Measurements from ENCODE around the gene RAD51C. TPM values are rescaled to one million over a fixed set of nuclear protein-coding genes. Genes with fewer than 3 reads are reported as not detected.

The RAD51C gene
- total RNA-seq, 4 donors from 2014 or later: 7.1 to 18.3 (median 15.7) TPM

DNA sequence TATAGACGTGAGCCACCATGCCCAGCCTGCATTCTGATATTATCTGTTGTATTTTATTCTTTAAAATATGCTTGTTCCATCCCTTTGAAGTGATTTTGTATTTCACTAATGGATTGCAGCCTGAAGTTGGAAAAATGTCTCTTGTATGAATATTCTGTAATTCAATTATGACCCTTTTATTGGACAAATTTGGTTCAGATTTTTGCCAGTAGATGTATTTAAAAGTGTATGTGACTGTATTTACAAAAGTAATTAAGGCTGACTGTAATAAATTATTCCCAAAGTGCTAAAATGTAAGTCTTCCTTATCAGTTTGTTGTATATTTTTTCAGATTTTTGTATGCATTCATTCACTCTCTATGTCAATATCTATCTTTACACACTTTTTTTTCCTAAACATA is 87.0 kb downstream of the RAD51C start:
- TF ChIP-seq, protein P1, sequence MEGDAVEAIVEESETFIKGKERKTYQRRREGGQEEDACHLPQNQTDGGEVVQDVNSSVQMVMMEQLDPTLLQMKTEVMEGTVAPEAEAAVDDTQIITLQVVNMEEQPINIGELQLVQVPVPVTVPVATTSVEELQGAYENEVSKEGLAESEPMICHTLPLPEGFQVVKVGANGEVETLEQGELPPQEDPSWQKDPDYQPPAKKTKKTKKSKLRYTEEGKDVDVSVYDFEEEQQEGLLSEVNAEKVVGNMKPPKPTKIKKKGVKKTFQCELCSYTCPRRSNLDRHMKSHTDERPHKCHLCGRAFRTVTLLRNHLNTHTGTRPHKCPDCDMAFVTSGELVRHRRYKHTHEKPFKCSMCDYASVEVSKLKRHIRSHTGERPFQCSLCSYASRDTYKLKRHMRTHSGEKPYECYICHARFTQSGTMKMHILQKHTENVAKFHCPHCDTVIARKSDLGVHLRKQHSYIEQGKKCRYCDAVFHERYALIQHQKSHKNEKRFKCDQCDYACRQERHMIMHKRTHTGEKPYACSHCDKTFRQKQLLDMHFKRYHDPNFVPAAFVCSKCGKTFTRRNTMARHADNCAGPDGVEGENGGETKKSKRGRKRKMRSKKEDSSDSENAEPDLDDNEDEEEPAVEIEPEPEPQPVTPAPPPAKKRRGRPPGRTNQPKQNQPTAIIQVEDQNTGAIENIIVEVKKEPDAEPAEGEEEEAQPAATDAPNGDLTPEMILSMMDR (IDR thresholded peaks at IDR 0.05): no peak
- no peak for ATAC-seq (ENCODE audit: low FRiP score)
- no peak for DNase-seq (ENCODE audit: low spot score)

DNA sequence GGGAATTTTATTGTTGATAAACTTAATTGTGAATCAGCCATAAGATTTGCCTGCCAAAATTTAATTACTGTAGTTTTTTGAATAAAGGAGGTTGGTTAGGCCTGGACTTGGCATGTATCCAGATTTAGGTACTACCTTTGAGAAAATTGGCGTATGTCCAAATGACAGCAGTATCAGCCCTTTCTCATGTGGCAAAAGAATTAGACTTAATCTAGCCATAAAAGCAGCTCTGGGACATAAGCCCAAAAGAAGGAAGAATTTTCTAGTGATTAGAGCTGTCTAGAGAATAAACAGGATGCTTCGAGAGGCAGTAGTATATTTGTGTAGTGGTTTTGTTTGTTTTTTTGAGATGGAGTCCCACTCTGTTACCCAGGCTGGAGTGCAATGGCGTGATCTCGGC is 91.0 kb downstream of the RAD51C start:
- DNase-seq (ENCODE audit: low spot score): no peak
- TF ChIP-seq, protein P1 (IDR thresholded peaks at IDR 0.05): no peak
- no peak for ATAC-seq (ENCODE audit: low FRiP score)

DNA sequence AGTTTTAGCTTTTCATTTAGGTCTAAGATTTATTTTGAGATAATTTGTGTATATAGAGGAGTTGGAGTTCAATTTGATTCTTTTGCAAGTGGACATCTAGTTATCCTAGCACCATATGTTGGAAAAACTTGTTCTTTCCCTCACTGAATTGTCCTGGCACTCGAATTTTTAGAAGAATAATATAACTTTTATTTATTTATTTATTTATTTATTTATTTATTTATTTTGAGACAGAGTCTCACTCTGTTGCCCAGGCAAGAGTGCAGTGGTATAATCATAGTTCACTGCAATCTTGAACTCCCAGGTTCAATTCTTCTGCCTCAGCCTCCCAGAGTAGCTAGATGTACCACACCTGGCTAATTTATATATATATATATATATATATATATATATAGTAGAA is 92.7 kb downstream of the RAD51C start:
- no peak for ATAC-seq (ENCODE audit: low FRiP score)
- TF ChIP-seq, protein P1 (IDR thresholded peaks at IDR 0.05): no peak

More for the DNA sequence above, 92.7 kb downstream of the RAD51C start:
- DNase-seq (ENCODE audit: low spot score): no peak

Small RNAs within 50 kb of the gene (small RNA-seq; reads per million reads assigned to genes)
- gene AC011195.1 (not detected), gene AC025521.1 (not detected), gene RF00017 (not detected), gene RNU1-108P (not detected), gene RNU1-52P (not detected), gene RNU1-85P (not detected)

Other genes with a start within 250 kb of the RAD51C start
- gene HSF5, start 204.2 kb upstream of the RAD51C start, total RNA-seq: under 1 TPM in 2 of 4 donors, not detected in 2; 0.13 to 0.24 TPM
- 10 to 100 TPM; 24.3 to 40.1 (median 32.3) TPM for gene MTMR4, start 178.0 kb upstream of the RAD51C start, total RNA-seq
- 1 to 10 TPM in 1 of 4 donors, under 1 TPM in 3; 0.19 to 1.3 (median 0.39) TPM for gene TEX14, start 557 bp upstream of the RAD51C start, total RNA-seq
- gene PPM1E, start 63.3 kb downstream of the RAD51C start, total RNA-seq: under 1 TPM in 3 of 4 donors, not detected in 1; 0.19 to 0.48 (median 0.46) TPM

All from omental fat pad (tissue), 4 donors.